NCI-H748 (cell line): Measurements from ENCODE around the gene FAM20A.
"Not testable (repeated sequence)": the region's sequence is repeated elsewhere in the genome, so short reads cannot be mapped to it uniquely, and the experiment has no call there.

Experiments used
- DNase-seq: peaks from one replicate; lab custom pipeline; 2025; ENCODE audit not compliant: unreplicated experiment; lab: John Stamatoyannopoulos, UW

The FAM20A gene

GRCh38 chr17:68592682-68593641, 8.2 kb downstream of the FAM20A start:
- no peak for DNase-seq

GRCh38 chr17:68592009-68592408, 9.2 kb downstream of the FAM20A start:
- DNase-seq, result no peak

- no peak for DNase-seq
Observed at GRCh38 chr17:68591583-68591982, 9.6 kb downstream of the FAM20A start.

GRCh38 chr17:68589086-68589485, 12.1 kb downstream of the FAM20A start:
- DNase-seq, result no peak

DNA sequence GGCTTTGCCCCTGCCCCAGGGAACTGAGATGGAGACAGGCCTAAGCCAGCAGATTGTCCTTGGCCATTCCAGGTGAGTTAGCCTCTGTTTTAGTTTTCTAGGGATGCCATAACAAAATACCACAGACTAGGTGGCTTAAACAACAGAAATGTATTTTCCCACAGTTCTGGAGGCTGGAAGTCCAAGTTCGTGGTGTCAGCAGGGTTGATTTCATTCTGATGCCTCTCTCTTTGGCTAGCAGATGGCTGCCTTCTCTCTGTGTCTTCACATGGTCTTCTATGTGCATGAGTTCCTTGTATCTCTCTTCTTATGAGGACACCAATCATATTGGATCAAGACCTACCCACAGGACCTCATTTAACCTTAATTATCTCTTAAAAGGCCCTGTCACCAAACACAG, 12.8 kb downstream of the FAM20A start:
- no peak for DNase-seq

DNA sequence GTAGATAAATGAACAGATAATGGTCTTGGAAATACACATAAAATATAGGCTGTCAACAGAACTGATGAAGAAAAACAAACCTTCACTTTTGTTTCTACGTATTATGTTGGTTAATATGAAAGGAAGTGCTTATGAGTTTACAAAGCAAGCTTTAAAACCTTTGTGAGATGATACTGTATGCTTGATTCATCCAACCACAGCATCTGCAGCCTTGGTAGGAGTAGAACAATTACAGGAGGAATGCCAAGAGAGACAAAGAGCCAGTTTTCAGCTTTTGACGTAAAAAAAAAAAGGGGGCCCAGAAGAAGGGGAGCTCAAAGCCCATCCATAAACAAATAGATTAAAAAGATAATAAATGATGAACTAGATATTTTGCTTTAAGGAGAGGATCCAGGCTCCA, 13.3 kb downstream of the FAM20A start:
- no peak for DNase-seq

DNA sequence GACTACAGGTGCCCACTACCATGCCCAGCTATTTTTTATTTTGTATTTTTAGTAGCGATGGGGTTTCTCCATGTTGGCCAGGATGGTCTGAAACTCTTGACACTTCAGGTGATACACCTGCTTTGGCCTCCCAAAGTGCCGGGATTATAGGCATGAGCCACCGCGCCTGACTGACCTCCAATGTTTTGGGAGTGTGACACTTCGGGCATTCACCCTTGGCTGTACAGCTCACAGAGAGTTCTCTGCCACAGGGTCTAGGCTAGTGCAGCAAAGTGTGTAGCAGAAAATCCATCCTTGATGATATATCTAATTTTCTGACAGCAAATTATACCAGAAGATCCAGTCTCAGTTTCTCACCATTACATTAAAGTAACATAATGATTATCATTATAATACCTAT, 14.1 kb downstream of the FAM20A start:
- DNase-seq, result no peak

DNA sequence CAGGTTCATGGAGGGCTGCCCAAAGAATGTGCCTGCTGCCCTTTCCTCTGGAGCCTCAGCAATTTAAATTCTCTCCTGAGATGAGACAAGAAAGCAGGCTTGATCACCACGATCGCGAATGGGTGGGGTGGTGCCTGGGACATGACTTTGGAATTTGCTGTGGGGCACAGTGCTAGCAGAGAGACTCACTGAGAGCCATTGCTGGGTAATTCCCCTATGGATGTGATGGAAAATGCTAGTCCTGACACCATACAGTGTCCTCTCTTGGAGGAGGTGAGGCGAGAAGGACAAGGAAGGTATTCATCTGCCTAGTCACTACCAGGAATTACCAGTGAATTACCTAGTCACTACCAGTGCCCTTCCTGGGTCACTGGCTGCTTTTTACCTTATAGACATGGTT, 15.5 kb downstream of the FAM20A start:
- no peak for DNase-seq

GRCh38 chr17:68584581-68585303, 16.4 kb downstream of the FAM20A start:
- DNase-seq, result no peak

- DNase-seq, result not testable (repeated sequence)
Observed at GRCh38 chr17:68582867-68583266, 18.3 kb downstream of the FAM20A start.

GRCh38 chr17:68581863-68582645, 19.1 kb downstream of the FAM20A start:
- no peak for DNase-seq

- no peak for DNase-seq
Observed at GRCh38 chr17:68580236-68580770, 20.9 kb downstream of the FAM20A start.

- no peak for DNase-seq
Observed at GRCh38 chr17:68579194-68579927, 21.8 kb downstream of the FAM20A start.

DNA sequence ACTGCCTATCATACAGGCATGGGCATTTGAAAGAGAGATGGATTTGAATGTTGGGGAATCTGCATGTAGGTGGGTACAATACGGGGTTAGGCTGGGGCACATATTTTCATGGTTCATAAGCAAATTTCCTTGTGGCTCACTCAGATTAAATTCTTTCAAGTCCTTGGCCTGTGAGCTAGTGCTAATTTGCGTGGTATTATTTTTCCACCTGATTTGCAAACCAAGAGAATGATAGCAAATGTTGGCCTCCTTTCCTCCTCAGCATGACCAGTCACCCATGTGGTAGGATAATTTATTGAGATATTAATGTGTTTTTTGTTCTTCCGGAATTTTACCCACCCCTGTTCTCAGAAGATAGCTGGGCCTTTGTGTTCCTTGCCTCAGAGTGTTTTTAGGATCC, 22.9 kb downstream of the FAM20A start:
- no peak for DNase-seq

DNA sequence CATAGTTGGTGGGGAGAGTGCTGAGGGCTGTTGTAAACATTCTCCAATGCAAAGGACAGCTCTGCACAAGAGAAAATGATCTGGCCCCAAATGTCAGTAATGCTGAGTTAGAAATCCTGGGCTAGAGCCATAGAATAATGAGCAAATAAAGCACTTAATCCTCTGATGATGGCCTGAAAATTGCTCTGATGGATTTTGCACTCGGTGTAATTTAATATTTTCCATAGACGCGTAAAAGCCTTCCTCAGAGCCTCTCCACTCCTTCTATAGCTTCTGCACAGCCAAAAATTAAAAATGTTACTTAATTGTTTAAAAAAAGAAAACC, 23.7 kb downstream of the FAM20A start:
- no peak for DNase-seq

- no peak for DNase-seq
Observed at GRCh38 chr17:68576811-68577496, 24.2 kb downstream of the FAM20A start.

- DNase-seq, result no peak
Observed at GRCh38 chr17:68576137-68576536, 25.0 kb downstream of the FAM20A start.

DNA sequence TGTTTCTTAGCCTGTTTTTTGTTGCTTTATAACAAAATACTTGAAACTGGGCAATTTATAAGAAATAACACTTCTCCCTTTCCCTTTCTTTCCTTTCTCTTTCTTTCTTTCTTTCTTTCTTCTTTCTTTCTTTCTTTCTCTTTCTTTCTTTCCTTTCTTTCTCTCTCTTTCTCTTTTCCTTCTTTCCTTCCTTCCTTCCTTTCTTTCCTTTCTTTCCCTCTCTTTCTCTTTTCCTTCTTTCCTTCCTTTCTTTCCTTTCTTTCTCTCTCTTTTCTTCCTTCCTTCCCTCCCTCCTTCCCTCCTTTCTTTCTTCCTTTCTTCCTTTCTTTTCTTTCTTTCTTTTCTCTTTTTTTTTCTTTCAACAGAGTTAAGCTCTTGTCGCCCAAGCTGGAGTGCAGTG, 27.8 kb downstream of the FAM20A start:
- DNase-seq, result no peak

GRCh38 chr17:68572138-68572842, 28.9 kb downstream of the FAM20A start:
- DNase-seq, result no peak
